OCI-LY7 (cell line): ENCODE measurements around the gene GOLGA8T. TPM values are rescaled to one million over a fixed set of nuclear protein-coding genes. Genes with fewer than 3 reads are reported as not detected.
"Not testable (repeated sequence)": the region's sequence is repeated elsewhere in the genome, so short reads cannot be mapped to it uniquely, and the experiment has no call there.

Source experiments
- BruUV-seq: library from RNA; stranded (reverse); fragments of 400-500 nt; replicated peaks from 2 replicates; lab custom pipeline; 2021; lab: Mats Ljungman, UMichigan
- CTCF ChIA-PET: fragments of 300-600 bp; sonication (Branson Sonifier 250); formaldehyde crosslinking; loops from one replicate; lab custom pipeline; 2022; ENCODE audit warnings: antibody characterized with exemption; ENCODE audit not compliant: unreplicated experiment; lab: Charles Lee
- POLR2A ChIA-PET: fragments of 300-600 bp; sonication (Branson Sonifier 250); formaldehyde crosslinking; loops from one replicate; lab custom pipeline; 2022; ENCODE audit warnings: antibody characterized with exemption; lab: Charles Lee
- DNase-seq: peaks from one replicate; pipeline ENCODE4 v3.0.0-alpha.2; 2015; ENCODE audit warnings: low spot score
- H2AFZ ChIP-seq: fragments of 200-600 bp; sonication (generic), shearing (Covaris generic); 2 replicates; pipeline ENCODE4 v1.6.1; 2014; ENCODE audit warnings: mild to moderate bottlenecking, antibody characterized with exemption, low read length, moderate library complexity
- H3K27ac ChIP-seq: fragments of 200-600 bp; sonication (generic); 2 replicates; pipeline ENCODE4 v1.5.1; 2014; ENCODE audit warnings: mixed run types, low read depth, mild to moderate bottlenecking, moderate library complexity, low read length, inconsistent platforms; ENCODE audit not compliant: poor library complexity, severe bottlenecking
- H3K36me3 ChIP-seq: fragments of 200-600 bp; sonication (generic); 2 replicates; pipeline ENCODE4 v1.6.1; 2014; ENCODE audit warnings: mild to moderate bottlenecking, antibody characterized with exemption, low read length, moderate library complexity, mixed read lengths; ENCODE audit not compliant: insufficient read depth
- H3K4me1 ChIP-seq: fragments of 200-600 bp; sonication (generic); 2 replicates; pipeline ENCODE4 v1.5.1; 2014; ENCODE audit warnings: mild to moderate bottlenecking, low read length; ENCODE audit not compliant: insufficient read depth, poor library complexity, severe bottlenecking
- H3K4me2 ChIP-seq: fragments of 200-600 bp; sonication (generic); 2 replicates; pipeline ENCODE4 v1.6.1; 2014; ENCODE audit warnings: mild to moderate bottlenecking, low read length
- H3K4me3 ChIP-seq: fragments of 200-600 bp; sonication (generic); 2 replicates; pipeline ENCODE4 v1.5.1; 2014; ENCODE audit warnings: mild to moderate bottlenecking, low read depth, low read length; ENCODE audit not compliant: poor library complexity, severe bottlenecking
- H3K79me2 ChIP-seq: fragments of 200-600 bp; sonication (generic); 2 replicates; pipeline ENCODE4 v1.6.1; 2016; ENCODE audit warnings: low read depth, mild to moderate bottlenecking, low read length, moderate library complexity, mixed read lengths; ENCODE audit not compliant: insufficient read depth
- H3K9me2 ChIP-seq: fragments of 200-600 bp; sonication (generic); 2 replicates; pipeline ENCODE4 v1.6.1; 2016; ENCODE audit warnings: mild to moderate bottlenecking, low read length, mixed read lengths; ENCODE audit not compliant: insufficient read depth
- H3K9me3 ChIP-seq: fragments of 200-600 bp; sonication (generic); 2 replicates; pipeline ENCODE4 v1.6.1; 2014; ENCODE audit warnings: mild to moderate bottlenecking, mixed run types, low read length, mixed read lengths
- H4K20me1 ChIP-seq: fragments of 200-600 bp; sonication (generic); 2 replicates; pipeline ENCODE4 v1.6.1; 2014; ENCODE audit warnings: mild to moderate bottlenecking, antibody characterized with exemption, low read length, moderate library complexity, mixed read lengths; ENCODE audit not compliant: insufficient read depth
- intact Hi-C: fragments of 100-400 bp; cut with micrococcal nuclease; formaldehyde crosslinking; loops from one replicate; pipeline ENCODE4 v1.10.0; 2022; ENCODE audit not compliant: unreplicated experiment
- total RNA-seq, 2 experiments: library from RNA; depleted of rRNA in 1 of 2; stranded (reverse); fragments of >200 nt in 1 of 2; shearing (Covaris generic) in 1 of 2; gene quantifications; 2 replicates each; pipeline ENCODE4 v1.2.3, GENCODE V29; 2014 to 2022
- TF ChIP-seq, protein P1 (sequence below): fragments of 200-600 bp; sonication (generic); conservative IDR thresholded peaks from 2 replicates; pipeline ENCODE4 v1.5.1; 2014; ENCODE audit warnings: mild to moderate bottlenecking, antibody characterized with exemption, low read length, moderate library complexity, mixed read lengths

Gene GOLGA8T
- total RNA-seq, 2 experiments from 2014 or later: not detected

DNA sequence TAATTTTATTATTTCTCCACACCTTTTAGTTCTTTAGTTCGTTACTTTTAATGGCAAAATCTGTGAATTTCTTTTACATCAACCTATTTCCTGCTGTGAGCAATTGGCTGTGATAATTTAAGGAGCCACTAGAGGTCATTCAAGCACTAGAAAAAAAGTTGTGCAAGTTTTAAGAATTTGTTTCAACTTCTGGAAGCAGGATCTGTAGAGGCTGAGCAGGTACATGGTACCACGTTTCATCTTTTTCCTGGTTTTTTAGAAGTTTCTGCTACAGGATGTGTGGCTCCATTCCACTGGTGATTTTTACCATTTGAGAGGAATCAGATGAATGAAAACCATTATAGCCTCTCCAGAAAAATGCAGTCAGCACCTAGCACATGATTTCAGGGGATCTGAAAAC lies 4.8 kb upstream of the GOLGA8T start:
- DNase-seq: peak; percentile 0
- CTCF ChIA-PET, H3K9me3 ChIP-seq, H4K20me1 ChIP-seq, H3K9me2 ChIP-seq, H3K4me3 ChIP-seq, intact Hi-C loops, H3K27ac ChIP-seq, H3K79me2 ChIP-seq, POLR2A ChIA-PET, H3K4me2 ChIP-seq, H3K36me3 ChIP-seq, H2AFZ ChIP-seq, BruUV-seq, H3K4me1 ChIP-seq: not testable (repeated sequence)
- TF ChIP-seq, protein P1, sequence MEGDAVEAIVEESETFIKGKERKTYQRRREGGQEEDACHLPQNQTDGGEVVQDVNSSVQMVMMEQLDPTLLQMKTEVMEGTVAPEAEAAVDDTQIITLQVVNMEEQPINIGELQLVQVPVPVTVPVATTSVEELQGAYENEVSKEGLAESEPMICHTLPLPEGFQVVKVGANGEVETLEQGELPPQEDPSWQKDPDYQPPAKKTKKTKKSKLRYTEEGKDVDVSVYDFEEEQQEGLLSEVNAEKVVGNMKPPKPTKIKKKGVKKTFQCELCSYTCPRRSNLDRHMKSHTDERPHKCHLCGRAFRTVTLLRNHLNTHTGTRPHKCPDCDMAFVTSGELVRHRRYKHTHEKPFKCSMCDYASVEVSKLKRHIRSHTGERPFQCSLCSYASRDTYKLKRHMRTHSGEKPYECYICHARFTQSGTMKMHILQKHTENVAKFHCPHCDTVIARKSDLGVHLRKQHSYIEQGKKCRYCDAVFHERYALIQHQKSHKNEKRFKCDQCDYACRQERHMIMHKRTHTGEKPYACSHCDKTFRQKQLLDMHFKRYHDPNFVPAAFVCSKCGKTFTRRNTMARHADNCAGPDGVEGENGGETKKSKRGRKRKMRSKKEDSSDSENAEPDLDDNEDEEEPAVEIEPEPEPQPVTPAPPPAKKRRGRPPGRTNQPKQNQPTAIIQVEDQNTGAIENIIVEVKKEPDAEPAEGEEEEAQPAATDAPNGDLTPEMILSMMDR: 0 out of 2 replicates have a peak, but pooled peaks have one; percentile 20

GRCh38 chr15:30143246-30143645 lies 8.4 kb downstream of the GOLGA8T start:
- H2AFZ ChIP-seq, intact Hi-C loops, H3K9me3 ChIP-seq, H3K79me2 ChIP-seq, H3K4me1 ChIP-seq, CTCF ChIA-PET, H3K4me2 ChIP-seq, H3K27ac ChIP-seq, POLR2A ChIA-PET, H3K36me3 ChIP-seq, H4K20me1 ChIP-seq, DNase-seq, H3K4me3 ChIP-seq, H3K9me2 ChIP-seq, BruUV-seq: not testable (repeated sequence)

DNA sequence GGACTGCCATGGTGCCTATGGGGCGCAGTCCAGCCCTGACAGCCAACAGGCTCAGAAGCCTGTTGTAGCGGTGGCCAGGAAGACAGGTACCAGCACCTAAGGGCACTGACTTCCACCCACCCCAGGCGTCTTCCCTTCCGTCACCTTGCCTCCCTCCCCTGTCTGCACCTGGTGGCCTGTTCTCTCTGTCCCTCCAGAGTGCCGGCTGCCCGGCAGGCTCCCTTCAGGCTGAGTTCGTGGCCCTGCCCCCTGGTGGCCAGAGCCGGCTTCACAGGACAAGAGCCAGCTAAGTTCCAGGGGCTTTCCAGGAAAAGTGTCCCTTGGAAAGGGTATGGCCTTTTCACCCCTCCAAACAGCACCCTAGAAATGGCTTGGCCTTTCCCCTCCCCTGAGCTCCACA lies 15.0 kb downstream of the GOLGA8T start:
- H3K36me3 ChIP-seq, H2AFZ ChIP-seq, H3K27ac ChIP-seq, H3K4me3 ChIP-seq, H4K20me1 ChIP-seq, BruUV-seq, H3K9me2 ChIP-seq, DNase-seq, POLR2A ChIA-PET, H3K4me1 ChIP-seq, CTCF ChIA-PET, H3K79me2 ChIP-seq, intact Hi-C loops, H3K9me3 ChIP-seq, H3K4me2 ChIP-seq: not testable (repeated sequence)

GRCh38 chr15:30162479-30163357 lies 27.9 kb downstream of the GOLGA8T start:
- CTCF ChIA-PET, H3K4me1 ChIP-seq, POLR2A ChIA-PET, DNase-seq, H3K4me3 ChIP-seq, H3K27ac ChIP-seq, H3K9me2 ChIP-seq, H4K20me1 ChIP-seq, H3K4me2 ChIP-seq, H3K9me3 ChIP-seq, H3K79me2 ChIP-seq, intact Hi-C loops, BruUV-seq, H3K36me3 ChIP-seq, H2AFZ ChIP-seq: not testable (repeated sequence)

DNA sequence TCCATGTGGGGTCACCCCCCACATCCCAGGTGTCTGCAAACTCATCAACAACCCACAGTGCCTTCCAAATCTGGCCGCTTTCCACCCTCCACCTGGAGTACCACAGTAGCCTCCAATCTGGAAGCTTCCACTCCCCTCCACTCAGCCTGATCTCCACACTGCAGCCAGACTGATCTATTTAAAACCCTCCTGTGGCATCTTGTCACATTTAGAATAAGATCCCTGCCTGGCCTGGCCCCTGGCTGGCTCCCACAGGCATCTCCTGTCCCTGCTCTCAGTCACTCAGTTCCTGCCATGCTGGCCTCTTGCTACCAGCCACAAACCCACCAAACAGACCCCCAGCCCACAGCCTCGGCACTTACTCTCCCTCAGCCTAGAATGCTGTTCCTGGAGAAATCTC lies 28.9 kb downstream of the GOLGA8T start:
- POLR2A ChIA-PET, H3K79me2 ChIP-seq, DNase-seq, H3K9me2 ChIP-seq, H3K9me3 ChIP-seq, H4K20me1 ChIP-seq, BruUV-seq, H3K4me1 ChIP-seq, CTCF ChIA-PET, H3K4me2 ChIP-seq, H2AFZ ChIP-seq, H3K36me3 ChIP-seq, H3K27ac ChIP-seq, H3K4me3 ChIP-seq, intact Hi-C loops: not testable (repeated sequence)

DNA sequence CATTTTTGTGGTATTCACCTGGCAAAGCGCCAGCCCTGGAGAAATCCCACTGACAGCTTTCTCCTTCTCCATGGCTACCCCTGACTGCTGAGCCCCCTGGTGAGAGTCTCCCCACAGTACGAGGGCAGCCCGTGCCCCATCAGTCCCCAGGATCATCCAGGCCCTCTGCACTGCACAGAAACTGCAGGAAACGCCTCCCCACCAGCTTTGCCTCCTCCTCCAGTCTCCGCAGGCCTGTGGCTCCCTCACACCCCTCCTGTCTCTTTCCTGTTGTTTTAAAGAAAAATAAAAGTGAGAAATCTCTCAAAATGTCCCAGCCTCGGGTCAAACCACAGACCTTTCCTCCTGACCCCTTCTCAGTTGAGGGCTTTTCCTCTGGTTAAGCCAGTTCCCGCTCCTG lies 29.4 kb downstream of the GOLGA8T start:
- H3K36me3 ChIP-seq, DNase-seq, H2AFZ ChIP-seq, H3K79me2 ChIP-seq, POLR2A ChIA-PET, H3K9me3 ChIP-seq, H3K9me2 ChIP-seq, BruUV-seq, H4K20me1 ChIP-seq, H3K27ac ChIP-seq, H3K4me1 ChIP-seq, intact Hi-C loops, CTCF ChIA-PET, H3K4me2 ChIP-seq, H3K4me3 ChIP-seq: not testable (repeated sequence)
